Activated CD4-positive, alpha-beta T cell treated with anti-CD3 and anti-CD28 coated beads for 1 hour (primary cell): ENCODE results near the gene WDR54.
"Not testable (repeated sequence)": the region's sequence is repeated elsewhere in the genome, so short reads cannot be mapped to it uniquely, and the experiment has no call there.

Experiments
- DNase-seq: peaks from one replicate; pipeline ENCODE4 v3.0.0-alpha.2; 2020

Gene WDR54

GRCh38 chr2:74430502-74430901 lies 9.0 kb downstream of the WDR54 start:
- no peak for DNase-seq

- DNase-seq = no peak
These were observed 14.7 kb downstream of the WDR54 start for GRCh38 chr2:74436111-74436805.

- DNase-seq = no peak
These were observed 15.5 kb downstream of the WDR54 start for GRCh38 chr2:74436848-74437695.

GRCh38 chr2:74438248-74438647 lies 16.7 kb downstream of the WDR54 start:
- no peak for DNase-seq

- no peak for DNase-seq
These were observed 17.8 kb downstream of the WDR54 start for GRCh38 chr2:74439373-74439772.

- DNase-seq = no peak
These were observed 18.4 kb downstream of the WDR54 start for GRCh38 chr2:74439803-74440377.

GRCh38 chr2:74440378-74441169 lies 19.0 kb downstream of the WDR54 start:
- no peak for DNase-seq

GRCh38 chr2:74441170-74441689 lies 19.7 kb downstream of the WDR54 start:
- DNase-seq = no peak

- DNase-seq = no peak
These were observed 20.4 kb downstream of the WDR54 start, which contains the start of gene RTKN for GRCh38 chr2:74441690-74442482. Gene RTKN (minus strand): TSS chr2:74441937. CDS start chr2:74441816, 121 bp downstream.

- not testable (repeated sequence) for DNase-seq
These were observed 21.2 kb downstream of the WDR54 start for GRCh38 chr2:74442483-74443297.

GRCh38 chr2:74444498-74445318 lies 23.2 kb downstream of the WDR54 start:
- DNase-seq = no peak

- no peak for DNase-seq
These were observed 25.9 kb downstream of the WDR54 start for GRCh38 chr2:74447230-74447999.

- no peak for DNase-seq
These were observed 27.2 kb downstream of the WDR54 start for GRCh38 chr2:74448771-74449170.

- no peak for DNase-seq
These were observed 29.1 kb downstream of the WDR54 start for GRCh38 chr2:74450570-74451190.

- peak; percentile 98 for DNase-seq
These were observed 33.4 kb downstream of the WDR54 start, which contains the start of gene INO80B for GRCh38 chr2:74454654-74455511. Gene INO80B (plus strand): TSS chr2:74455087. CDS start chr2:74455117, 30 bp downstream.

- DNase-seq = no peak
These were observed 35.6 kb downstream of the WDR54 start for GRCh38 chr2:74457129-74457548.

- DNase-seq = peak; percentile 63
These were observed 36.1 kb downstream of the WDR54 start for GRCh38 chr2:74457549-74458131.
